GM12865 (cell line): ENCODE measurements around the gene SLC17A3.

Experiments
- DNase-seq: peaks from one replicate; pipeline ENCODE4 v3.0.0; 2010; ENCODE audit warnings: low read depth
- H3K4me3 ChIP-seq: 2 replicates; pipeline ENCODE4 v1.5.1; 2011; ENCODE audit warnings: mild to moderate bottlenecking, low read depth, low read length, control low read depth
- TF ChIP-seq, protein P1 (sequence below): IDR thresholded peaks from 2 replicates; pipeline ENCODE4 v1.5.1; 2011; ENCODE audit warnings: low read length, control low read depth, low read depth, inconsistent platforms; ENCODE audit not compliant: insufficient read depth; ENCODE audit errors: missing control alignments

The SLC17A3 gene

DNA sequence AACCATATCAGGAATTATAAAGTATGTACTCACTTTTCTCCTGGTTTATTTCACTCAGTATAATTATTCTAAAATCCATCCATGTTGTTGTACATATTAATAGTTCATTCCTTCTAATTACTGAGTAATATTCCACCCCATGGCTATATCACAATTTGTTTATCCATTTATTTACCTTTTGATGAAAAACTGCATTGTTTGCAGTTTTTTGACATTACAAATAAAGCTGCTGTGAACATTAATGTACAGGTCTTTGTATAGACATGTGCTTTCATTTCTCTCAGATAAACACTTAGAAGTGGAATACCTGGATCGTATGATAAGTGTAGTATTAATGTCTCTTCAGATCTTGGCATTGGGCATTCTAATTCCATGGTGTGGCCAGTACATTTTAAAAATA lies 4.2 kb downstream of the SLC17A3 start:
- H3K4me3 ChIP-seq = no peak overlapping the region
- no peak for DNase-seq
- TF ChIP-seq, protein P1, sequence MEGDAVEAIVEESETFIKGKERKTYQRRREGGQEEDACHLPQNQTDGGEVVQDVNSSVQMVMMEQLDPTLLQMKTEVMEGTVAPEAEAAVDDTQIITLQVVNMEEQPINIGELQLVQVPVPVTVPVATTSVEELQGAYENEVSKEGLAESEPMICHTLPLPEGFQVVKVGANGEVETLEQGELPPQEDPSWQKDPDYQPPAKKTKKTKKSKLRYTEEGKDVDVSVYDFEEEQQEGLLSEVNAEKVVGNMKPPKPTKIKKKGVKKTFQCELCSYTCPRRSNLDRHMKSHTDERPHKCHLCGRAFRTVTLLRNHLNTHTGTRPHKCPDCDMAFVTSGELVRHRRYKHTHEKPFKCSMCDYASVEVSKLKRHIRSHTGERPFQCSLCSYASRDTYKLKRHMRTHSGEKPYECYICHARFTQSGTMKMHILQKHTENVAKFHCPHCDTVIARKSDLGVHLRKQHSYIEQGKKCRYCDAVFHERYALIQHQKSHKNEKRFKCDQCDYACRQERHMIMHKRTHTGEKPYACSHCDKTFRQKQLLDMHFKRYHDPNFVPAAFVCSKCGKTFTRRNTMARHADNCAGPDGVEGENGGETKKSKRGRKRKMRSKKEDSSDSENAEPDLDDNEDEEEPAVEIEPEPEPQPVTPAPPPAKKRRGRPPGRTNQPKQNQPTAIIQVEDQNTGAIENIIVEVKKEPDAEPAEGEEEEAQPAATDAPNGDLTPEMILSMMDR = no peak

DNA sequence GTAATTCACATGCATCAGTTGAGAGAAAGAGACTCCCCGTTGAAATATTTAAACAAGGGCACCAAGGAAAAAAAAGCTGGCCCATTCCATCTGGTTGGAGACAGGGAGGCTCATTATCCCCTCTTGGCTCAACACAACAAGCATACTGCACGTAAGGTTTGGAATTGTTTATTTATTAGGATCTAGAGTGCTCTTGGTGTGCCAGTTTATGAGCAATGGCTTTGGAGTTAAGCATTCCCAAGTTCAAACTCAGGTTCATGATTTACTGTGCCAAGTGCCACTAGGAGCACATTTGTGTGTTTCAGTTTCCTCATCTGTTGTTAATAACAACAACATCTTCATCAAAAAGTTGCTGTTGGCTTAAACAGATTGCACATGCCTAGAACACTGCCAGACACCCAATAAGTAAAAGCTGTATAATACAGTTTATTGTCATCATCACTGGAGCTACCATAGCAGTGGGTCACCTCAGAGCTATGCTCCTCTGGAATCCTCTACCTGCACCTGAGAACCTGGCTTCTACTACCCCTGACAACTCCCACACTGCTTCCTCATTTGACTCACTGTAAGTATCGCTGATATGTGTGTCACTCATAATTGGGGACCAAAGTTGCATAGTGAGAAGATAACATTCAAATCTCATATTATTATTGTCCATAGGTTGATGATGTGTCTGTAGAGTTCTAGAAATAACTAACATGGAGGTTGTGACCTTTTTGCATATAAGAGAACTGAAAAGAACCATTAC lies 5.4 kb downstream of the SLC17A3 start:
- TF ChIP-seq, protein P1 = no peak
- H3K4me3 ChIP-seq = no peak overlapping the region
- no peak for DNase-seq

DNA sequence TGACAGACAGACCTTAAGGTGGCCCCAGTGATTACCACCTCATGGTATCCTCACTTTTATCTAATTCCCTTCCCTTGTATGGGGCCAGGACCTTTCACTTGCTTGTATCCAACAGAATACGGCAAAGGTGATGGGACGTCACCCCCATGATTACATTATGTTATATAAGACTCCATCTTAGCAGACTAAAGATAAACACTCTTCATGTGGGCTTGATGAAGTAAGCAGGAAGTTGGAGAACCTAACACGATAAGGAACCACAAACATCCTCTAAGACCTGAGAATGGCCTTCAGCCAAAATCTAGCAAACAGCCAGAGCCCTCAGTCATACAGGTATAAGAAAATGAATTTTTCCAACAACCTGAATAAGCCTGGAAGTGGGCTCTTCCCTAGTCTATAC lies 8.0 kb downstream of the SLC17A3 start:
- TF ChIP-seq, protein P1 = no peak
- H3K4me3 ChIP-seq = no peak overlapping the region

DNA sequence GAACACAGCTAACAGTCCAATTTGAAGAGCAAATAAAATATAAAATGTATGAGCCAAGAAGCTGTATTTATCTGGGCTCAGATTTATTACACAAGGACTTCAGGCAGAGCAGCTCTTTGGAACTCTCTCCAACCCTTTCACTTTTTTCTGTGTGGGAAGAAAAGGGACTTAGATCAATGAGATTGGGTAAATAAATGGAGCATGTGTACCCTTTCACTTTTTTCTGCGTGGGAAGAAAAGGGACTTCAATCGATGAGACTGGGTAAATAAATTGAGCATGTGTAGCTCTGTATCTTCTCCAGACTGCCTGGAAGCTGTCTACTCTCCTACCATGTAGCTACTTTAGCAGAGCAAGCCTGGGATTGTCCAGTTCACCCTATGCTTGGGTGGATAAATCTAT lies 10.7 kb downstream of the SLC17A3 start:
- TF ChIP-seq, protein P1 = no peak
- no peak for DNase-seq
- H3K4me3 ChIP-seq = no peak overlapping the region

More for the DNA sequence above, 8.0 kb downstream of the SLC17A3 start:
- DNase-seq = no peak

GRCh38 chr6:25862199-25862598 lies 11.8 kb downstream of the SLC17A3 start:
- no peak overlapping the region for H3K4me3 ChIP-seq
- no peak for DNase-seq
- TF ChIP-seq, protein P1 = no peak

GRCh38 chr6:25852756-25853155 lies 21.3 kb downstream of the SLC17A3 start:
- no peak overlapping the region for H3K4me3 ChIP-seq
- TF ChIP-seq, protein P1 = no peak
- DNase-seq = no peak

DNA sequence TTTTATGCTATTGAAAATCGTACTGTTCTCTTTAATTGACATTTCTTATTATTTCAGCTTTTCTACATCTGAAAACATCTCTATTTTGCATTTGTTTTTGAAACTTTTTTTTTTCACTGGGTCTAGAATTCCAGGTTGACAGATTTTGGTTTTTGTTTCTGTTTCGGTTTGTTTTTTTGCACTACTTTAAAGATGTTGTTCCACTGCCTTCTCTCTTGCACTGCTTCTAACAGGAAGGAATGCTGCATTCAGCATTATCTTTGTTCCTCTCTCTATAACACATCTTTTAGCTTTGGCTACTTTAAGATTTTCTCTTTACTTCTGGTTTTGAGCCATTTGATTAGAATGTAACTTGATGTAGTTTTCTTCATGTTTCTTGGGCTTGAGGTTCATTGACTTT lies 22.1 kb downstream of the SLC17A3 start:
- DNase-seq = no peak
- no peak overlapping the region for H3K4me3 ChIP-seq
- TF ChIP-seq, protein P1 = no peak
